GM21447 (cell line): ENCODE data around the gene CCZ1B.
"Not testable (repeated sequence)": the region's sequence is repeated elsewhere in the genome, so short reads cannot be mapped to it uniquely, and the experiment has no call there.

Source experiments
- ATAC-seq: cut with Tn5 transposase; IDR thresholded peaks from one replicate; pipeline ENCODE4 v1.9.1; 2021; ENCODE audit not compliant: unreplicated experiment

CCZ1B gene

GRCh38 chr7:6749335-6749734 lies 76.7 kb downstream of the CCZ1B start:
- ATAC-seq, result not testable (repeated sequence)
